Neural cell (in vitro differentiated cells): ENCODE results near the gene AOC2. TPM values are rescaled to one million over a fixed set of nuclear protein-coding genes. Genes with fewer than 3 reads are reported as not detected.

Source experiments
- H2AFZ ChIP-seq: fragments of 200-600, 300-800 bp; sonication (generic), shearing (Covaris generic); 2 replicates; pipeline ENCODE4 v1.6.0; 2014; ENCODE audit warnings: low read depth, mild to moderate bottlenecking, antibody characterized with exemption, low read length, moderate library complexity
- H3F3A ChIP-seq: fragments of 200-600 bp; shearing (Covaris generic); 2 replicates; pipeline ENCODE4 v1.6.1; 2016; ENCODE audit warnings: mild to moderate bottlenecking, moderate library complexity, mixed read lengths, antibody characterized with exemption, low read length; ENCODE audit not compliant: insufficient read depth, poor library complexity, severe bottlenecking
- H3K27ac ChIP-seq: fragments of 200-600, 300-800 bp; sonication (generic), shearing (Covaris generic); 2 replicates; pipeline ENCODE4 v1.5.1; 2014; ENCODE audit warnings: mild to moderate bottlenecking, low read length, moderate library complexity
- H3K27me3 ChIP-seq: fragments of 300-800, 200-600 bp; sonication (generic), shearing (Covaris generic); 2 replicates; pipeline ENCODE4 v1.6.0; 2014; ENCODE audit warnings: mild to moderate bottlenecking, low read depth, low read length, moderate library complexity; ENCODE audit not compliant: insufficient read depth
- H3K36me3 ChIP-seq: fragments of 300-800, 200-600 bp; sonication (generic), shearing (Covaris generic); 2 replicates; pipeline ENCODE4 v1.5.1; 2014; ENCODE audit warnings: mild to moderate bottlenecking, antibody characterized with exemption, low read length, moderate library complexity; ENCODE audit not compliant: insufficient read depth
- H3K4me2 ChIP-seq: fragments of 300-800, 200-600 bp; sonication (generic), shearing (Covaris generic); 2 replicates; pipeline ENCODE4 v1.6.0; 2014; ENCODE audit warnings: mild to moderate bottlenecking, low read length
- H3K4me3 ChIP-seq: fragments of 300-800, 200-600 bp; sonication (generic), shearing (Covaris generic); 2 replicates; pipeline ENCODE4 v1.5.1; 2014; ENCODE audit warnings: mild to moderate bottlenecking, low read length, moderate library complexity
- H3K79me2 ChIP-seq: fragments of 200-600 bp; shearing (Covaris generic); replicated peaks from 2 replicates; pipeline ENCODE4 v1.6.0; 2014; ENCODE audit warnings: mild to moderate bottlenecking, low read length, moderate library complexity; ENCODE audit not compliant: insufficient read depth
- H3K9ac ChIP-seq: fragments of 300-800, 200-600 bp; sonication (generic), shearing (Covaris generic); 2 replicates; pipeline ENCODE4 v1.6.1; 2016; ENCODE audit warnings: mild to moderate bottlenecking, low read length, mixed read lengths
- H3K9me2 ChIP-seq: fragments of 200-600 bp; shearing (Covaris generic); 2 replicates; pipeline ENCODE4 v1.6.1; 2016; ENCODE audit warnings: mild to moderate bottlenecking, low read length, mixed read lengths; ENCODE audit not compliant: insufficient read depth
- H3K9me3 ChIP-seq: fragments of 200-600, 300-800 bp; sonication (generic), shearing (Covaris generic); 2 replicates; pipeline ENCODE4 v1.6.1; 2016; ENCODE audit warnings: mild to moderate bottlenecking, mixed run types, low read length, moderate library complexity, mixed read lengths
- H4K20me1 ChIP-seq: fragments of 200-600 bp; shearing (Covaris generic); 2 replicates; pipeline ENCODE4 v1.6.1; 2016; ENCODE audit warnings: mild to moderate bottlenecking, mixed run types; ENCODE audit not compliant: insufficient read depth
- CTCF ChIP-seq: fragments of 450-650 bp; IDR thresholded peaks from 2 replicates; pipeline ENCODE4 v1.5.1; 2014; ENCODE audit warnings: antibody characterized with exemption, mild to moderate bottlenecking, moderate library complexity; ENCODE audit not compliant: poor library complexity, severe bottlenecking
- EP300 ChIP-seq: fragments of 450-650 bp; conservative IDR thresholded peaks from 2 replicates; pipeline ENCODE4 v1.6.1; 2014; ENCODE audit warnings: antibody characterized with exemption, mild to moderate bottlenecking, moderate library complexity; ENCODE audit not compliant: poor library complexity, severe bottlenecking
- EZH2 ChIP-seq: fragments of 200-600, 300-800 bp; shearing (Covaris generic), sonication (generic); IDR thresholded peaks from 2 replicates; pipeline ENCODE4 v1.6.1; 2014; ENCODE audit warnings: antibody characterized with exemption, low read length, borderline replicate concordance, mild to moderate bottlenecking; ENCODE audit not compliant: insufficient read depth, poor library complexity, severe bottlenecking
- MXI1 ChIP-seq: fragments of 450-650 bp; conservative IDR thresholded peaks from 2 replicates; pipeline ENCODE4 v1.6.1; 2014; ENCODE audit warnings: antibody characterized with exemption, mild to moderate bottlenecking; ENCODE audit not compliant: poor library complexity, severe bottlenecking
- POLR2AphosphoS5 ChIP-seq: IDR thresholded peaks from 2 replicates; pipeline ENCODE4 v1.6.1; 2012
- RAD21 ChIP-seq: fragments of 450-650 bp; conservative IDR thresholded peaks from 2 replicates; pipeline ENCODE4 v1.6.1; 2014; ENCODE audit warnings: antibody characterized with exemption, mild to moderate bottlenecking, moderate library complexity
- SMC3 ChIP-seq: fragments of 450-650 bp; conservative IDR thresholded peaks from 2 replicates; pipeline ENCODE4 v1.6.1; 2014; ENCODE audit warnings: antibody characterized with exemption, mild to moderate bottlenecking, moderate library complexity; ENCODE audit not compliant: poor library complexity
- TAF1 ChIP-seq: IDR thresholded peaks from 2 replicates; pipeline ENCODE4 v1.6.1; 2012; ENCODE audit warnings: low read depth
- polyA plus RNA-seq: library from polyadenylated mRNA; depleted of rRNA; stranded (reverse); fragments of >200 nt; gene quantifications from 2 replicates; pipeline ENCODE4 v1.2.3, GENCODE V29; 2014
- TF ChIP-seq, protein P1 (sequence below): IDR thresholded peaks from 2 replicates; pipeline ENCODE4 v1.6.1; 2012; ENCODE audit warnings: borderline replicate concordance

The AOC2 gene
- polyA plus RNA-seq, 1 donor from 2014 or later, result 2.8 TPM

DNA sequence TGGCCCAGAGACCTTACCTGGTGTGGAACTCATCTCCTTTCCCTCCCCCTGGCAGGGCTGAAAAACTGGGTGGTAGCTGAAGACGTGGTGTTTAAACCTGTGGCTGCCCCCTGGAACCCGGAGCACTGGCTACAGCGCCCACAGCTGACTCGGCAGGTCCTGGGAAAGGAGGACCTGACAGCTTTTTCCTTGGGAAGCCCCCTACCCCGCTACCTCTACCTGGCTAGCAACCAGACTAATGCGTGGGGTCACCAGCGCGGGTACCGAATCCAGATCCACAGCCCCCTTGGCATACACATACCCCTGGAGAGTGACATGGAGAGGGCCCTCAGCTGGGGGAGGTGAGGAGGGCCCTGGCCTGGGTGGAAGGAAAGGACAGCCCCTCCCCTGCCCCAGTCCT is 4.7 kb downstream of the AOC2 start:
- Histone ChIP-seq H3K36me3 (no peaks in the 10 kb centered on the region), H3K27me3 (no peaks in the 10 kb centered on the region), H2AFZ (no peak overlapping the region), H3K9me2 (no peaks in the 10 kb centered on the region), H3K4me2 (no peak overlapping the region), H3F3A (no peaks in the 10 kb centered on the region), H3K27ac (no peak overlapping the region), H3K9me3 (no peaks in the 10 kb centered on the region), H3K9ac (no peak overlapping the region), H3K79me2 (no peaks in the 10 kb centered on the region), H4K20me1 (no peaks in the 10 kb centered on the region), H3K4me3 (no peak overlapping the region)
- TF ChIP-seq EZH2, result no peak
- TF ChIP-seq RAD21, result no peak
- TF ChIP-seq CTCF, result no peak
- no peak for TF ChIP-seq EP300
- no peak for TF ChIP-seq POLR2AphosphoS5
- no peak for TF ChIP-seq SMC3
- TF ChIP-seq TAF1, result no peak
- no peak for TF ChIP-seq MXI1
- TF ChIP-seq, protein P1, sequence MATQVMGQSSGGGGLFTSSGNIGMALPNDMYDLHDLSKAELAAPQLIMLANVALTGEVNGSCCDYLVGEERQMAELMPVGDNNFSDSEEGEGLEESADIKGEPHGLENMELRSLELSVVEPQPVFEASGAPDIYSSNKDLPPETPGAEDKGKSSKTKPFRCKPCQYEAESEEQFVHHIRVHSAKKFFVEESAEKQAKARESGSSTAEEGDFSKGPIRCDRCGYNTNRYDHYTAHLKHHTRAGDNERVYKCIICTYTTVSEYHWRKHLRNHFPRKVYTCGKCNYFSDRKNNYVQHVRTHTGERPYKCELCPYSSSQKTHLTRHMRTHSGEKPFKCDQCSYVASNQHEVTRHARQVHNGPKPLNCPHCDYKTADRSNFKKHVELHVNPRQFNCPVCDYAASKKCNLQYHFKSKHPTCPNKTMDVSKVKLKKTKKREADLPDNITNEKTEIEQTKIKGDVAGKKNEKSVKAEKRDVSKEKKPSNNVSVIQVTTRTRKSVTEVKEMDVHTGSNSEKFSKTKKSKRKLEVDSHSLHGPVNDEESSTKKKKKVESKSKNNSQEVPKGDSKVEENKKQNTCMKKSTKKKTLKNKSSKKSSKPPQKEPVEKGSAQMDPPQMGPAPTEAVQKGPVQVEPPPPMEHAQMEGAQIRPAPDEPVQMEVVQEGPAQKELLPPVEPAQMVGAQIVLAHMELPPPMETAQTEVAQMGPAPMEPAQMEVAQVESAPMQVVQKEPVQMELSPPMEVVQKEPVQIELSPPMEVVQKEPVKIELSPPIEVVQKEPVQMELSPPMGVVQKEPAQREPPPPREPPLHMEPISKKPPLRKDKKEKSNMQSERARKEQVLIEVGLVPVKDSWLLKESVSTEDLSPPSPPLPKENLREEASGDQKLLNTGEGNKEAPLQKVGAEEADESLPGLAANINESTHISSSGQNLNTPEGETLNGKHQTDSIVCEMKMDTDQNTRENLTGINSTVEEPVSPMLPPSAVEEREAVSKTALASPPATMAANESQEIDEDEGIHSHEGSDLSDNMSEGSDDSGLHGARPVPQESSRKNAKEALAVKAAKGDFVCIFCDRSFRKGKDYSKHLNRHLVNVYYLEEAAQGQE, result no peak

GRCh38 chr17:42849451-42850181 is 5.2 kb downstream of the AOC2 start:
- H3K4me3 ChIP-seq, result no peak overlapping the region
- H4K20me1 ChIP-seq, result no peaks in the 10 kb centered on the region
- H3K9me3 ChIP-seq, result no peaks in the 10 kb centered on the region
- H3K9ac ChIP-seq, result no peak overlapping the region
- no peak overlapping the region for H3K27ac ChIP-seq
- no peaks in the 10 kb centered on the region for H3K9me2 ChIP-seq
- TF ChIP-seq TAF1 (no peak), SMC3 (no peak), CTCF (no peak)
- H2AFZ ChIP-seq, result no peak overlapping the region
- H3K36me3 ChIP-seq, result no peaks in the 10 kb centered on the region
- no peaks in the 10 kb centered on the region for H3K79me2 ChIP-seq
- no peaks in the 10 kb centered on the region for H3F3A ChIP-seq
- H3K27me3 ChIP-seq, result no peaks in the 10 kb centered on the region
- no peak overlapping the region for H3K4me2 ChIP-seq
